Measurements from ENCODE around the gene CAMK1D. TPM values are rescaled to one million over a fixed set of nuclear protein-coding genes. Genes with fewer than 3 reads are reported as not detected.

Gene CAMK1D
- total RNA-seq, 1 donor: 11.2 TPM

DNA sequence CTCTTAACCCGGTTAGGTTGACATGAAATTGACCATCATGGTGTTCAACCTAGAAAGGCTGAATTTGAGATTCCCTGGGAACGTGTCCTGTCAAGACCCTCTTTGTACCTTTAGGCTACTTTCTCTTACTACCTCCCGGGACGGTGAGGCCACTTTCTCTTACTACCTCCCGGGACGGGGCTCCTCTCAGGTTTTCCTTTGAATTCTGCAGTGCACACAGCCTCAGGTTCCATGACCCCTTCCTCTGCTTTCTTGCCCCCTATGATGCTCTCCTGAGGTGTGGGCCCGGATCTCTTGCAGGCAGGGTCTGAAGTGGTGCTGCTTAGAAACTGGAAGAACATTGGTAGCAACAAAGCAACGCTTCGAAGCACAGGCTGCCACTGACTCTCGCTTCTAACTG lies 155.3 kb downstream of the CAMK1D start:
- no peak overlapping the region for H3K4me3 ChIP-seq (ENCODE audit: insufficient read depth, low read length)
- no peaks in the 10 kb centered on the region for H3K79me2 ChIP-seq (ENCODE audit: insufficient read depth, low read length)
- no peaks in the 10 kb centered on the region for H3K4me1 ChIP-seq (ENCODE audit: insufficient read depth, low read length)
- peaks cover 5% of the 10 kb centered on the region for H3K27me3 ChIP-seq (ENCODE audit: insufficient read depth, low read length)
- no peak overlapping the region for H2AFZ ChIP-seq (ENCODE audit: low read length)
- no peak for TF ChIP-seq CTCF (IDR thresholded peaks at IDR 0.05; ENCODE audit: extremely low read depth, low read depth, low read length)
- no peak overlapping the region for H3K4me2 ChIP-seq (ENCODE audit: insufficient read depth, low read length)
- DNase-seq (ENCODE audit: insufficient read length, low spot score, missing footprints): no peak
- no peaks in the 10 kb centered on the region for H3K36me3 ChIP-seq (ENCODE audit: insufficient read depth, low read length)
- no peak overlapping the region for H3K27ac ChIP-seq (ENCODE audit: low read depth, low read length)
- H3K9me3 ChIP-seq (ENCODE audit: low read depth, low read length): no peaks in the 10 kb centered on the region
- no peaks in the 10 kb centered on the region for H4K20me1 ChIP-seq (ENCODE audit: insufficient read depth, low read length)

GRCh38 chr10:12505683-12506082 lies 156.3 kb downstream of the CAMK1D start:
- no peaks in the 10 kb centered on the region for H3K27me3 ChIP-seq (ENCODE audit: insufficient read depth, low read length)
- DNase-seq (ENCODE audit: insufficient read length, low spot score, missing footprints): no peak
- no peak overlapping the region for H3K4me2 ChIP-seq (ENCODE audit: insufficient read depth, low read length)
- no peak for TF ChIP-seq CTCF (IDR thresholded peaks at IDR 0.05; ENCODE audit: extremely low read depth, low read depth, low read length)
- H3K36me3 ChIP-seq (ENCODE audit: insufficient read depth, low read length): no peaks in the 10 kb centered on the region
- H2AFZ ChIP-seq (ENCODE audit: low read length): no peak overlapping the region
- H3K9me3 ChIP-seq (ENCODE audit: low read depth, low read length): no peaks in the 10 kb centered on the region
- H4K20me1 ChIP-seq (ENCODE audit: insufficient read depth, low read length): no peaks in the 10 kb centered on the region
- H3K4me1 ChIP-seq (ENCODE audit: insufficient read depth, low read length): no peaks in the 10 kb centered on the region
- no peaks in the 10 kb centered on the region for H3K79me2 ChIP-seq (ENCODE audit: insufficient read depth, low read length)
- H3K4me3 ChIP-seq (ENCODE audit: insufficient read depth, low read length): no peak overlapping the region
- H3K27ac ChIP-seq (ENCODE audit: low read depth, low read length): no peak overlapping the region

GRCh38 chr10:12507165-12507850 lies 158.0 kb downstream of the CAMK1D start:
- H3K4me1 ChIP-seq (ENCODE audit: insufficient read depth, low read length): no peaks in the 10 kb centered on the region
- TF ChIP-seq CTCF (IDR thresholded peaks at IDR 0.05; ENCODE audit: extremely low read depth, low read depth, low read length): no peak
- H2AFZ ChIP-seq (ENCODE audit: low read length): no peak overlapping the region
- H3K4me3 ChIP-seq (ENCODE audit: insufficient read depth, low read length): no peak overlapping the region
- H3K27ac ChIP-seq (ENCODE audit: low read depth, low read length): no peak overlapping the region
- no peak overlapping the region for H3K4me2 ChIP-seq (ENCODE audit: insufficient read depth, low read length)
- no peaks in the 10 kb centered on the region for H4K20me1 ChIP-seq (ENCODE audit: insufficient read depth, low read length)
- H3K9me3 ChIP-seq (ENCODE audit: low read depth, low read length): no peaks in the 10 kb centered on the region
- no peaks in the 10 kb centered on the region for H3K27me3 ChIP-seq (ENCODE audit: insufficient read depth, low read length)
- H3K36me3 ChIP-seq (ENCODE audit: insufficient read depth, low read length): no peaks in the 10 kb centered on the region
- H3K79me2 ChIP-seq (ENCODE audit: insufficient read depth, low read length): no peaks in the 10 kb centered on the region
- DNase-seq (ENCODE audit: insufficient read length, low spot score, missing footprints): no peak

DNA sequence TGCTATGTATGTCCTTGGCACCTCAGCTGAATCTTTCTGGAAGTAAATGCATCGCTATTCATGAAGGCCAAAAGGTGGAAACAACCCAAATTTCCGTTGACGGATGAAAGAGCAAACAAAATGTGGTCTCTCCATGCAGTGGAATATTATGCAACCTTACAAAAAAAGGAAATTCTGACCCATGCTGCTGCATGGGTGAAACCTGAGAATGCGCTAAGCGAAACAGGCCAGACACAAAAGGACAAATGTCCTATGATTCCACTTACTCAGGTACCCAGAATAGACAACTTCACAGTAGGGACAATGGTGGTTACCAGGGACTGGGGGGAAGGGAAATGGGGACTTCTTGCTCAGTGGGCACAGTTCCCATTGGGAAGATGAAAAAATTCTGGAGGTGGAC lies 158.8 kb downstream of the CAMK1D start:
- H3K79me2 ChIP-seq (ENCODE audit: insufficient read depth, low read length): no peaks in the 10 kb centered on the region
- H2AFZ ChIP-seq (ENCODE audit: low read length): no peak overlapping the region
- H3K4me3 ChIP-seq (ENCODE audit: insufficient read depth, low read length): no peak overlapping the region
- no peaks in the 10 kb centered on the region for H4K20me1 ChIP-seq (ENCODE audit: insufficient read depth, low read length)
- no peaks in the 10 kb centered on the region for H3K4me1 ChIP-seq (ENCODE audit: insufficient read depth, low read length)
- H3K36me3 ChIP-seq (ENCODE audit: insufficient read depth, low read length): no peaks in the 10 kb centered on the region
- no peak for TF ChIP-seq CTCF (IDR thresholded peaks at IDR 0.05; ENCODE audit: extremely low read depth, low read depth, low read length)
- no peak overlapping the region for H3K4me2 ChIP-seq (ENCODE audit: insufficient read depth, low read length)
- H3K9me3 ChIP-seq (ENCODE audit: low read depth, low read length): no peaks in the 10 kb centered on the region
- no peak overlapping the region for H3K27ac ChIP-seq (ENCODE audit: low read depth, low read length)
- no peak for DNase-seq (ENCODE audit: insufficient read length, low spot score, missing footprints)
- no peaks in the 10 kb centered on the region for H3K27me3 ChIP-seq (ENCODE audit: insufficient read depth, low read length)

Measured in osteoblast (primary cell).